B cell (primary cell): ENCODE results near the gene COQ2. TPM values are rescaled to one million over a fixed set of nuclear protein-coding genes. Genes with fewer than 3 reads are reported as not detected.

Experiments
- ATAC-seq: fragments of 200-7000 bp; cut with Tn5 transposase; one replicate; pipeline ENCODE4 v1.10.0; 2021; ENCODE audit warnings: low read depth, mild to moderate bottlenecking, moderate number of reproducible peaks, moderate library complexity
- CTCF ChIA-PET: fragments of 350-600 bp; sonication (Branson Sonifier 250); formaldehyde crosslinking; loops from one replicate; lab custom pipeline; 2021; ENCODE audit warnings: antibody characterized with exemption, inconsistent platforms; lab: Charles Lee
- POLR2A ChIA-PET: fragments of 350-600 bp; sonication (Branson Sonifier 250); formaldehyde crosslinking; loops from one replicate; lab custom pipeline; 2021; ENCODE audit warnings: antibody characterized with exemption; lab: Charles Lee
- DNase-seq: peaks from one replicate; pipeline ENCODE4 v3.0.0; 2013
- H2AFZ ChIP-seq: 2 replicates; pipeline ENCODE4 v1.6.1; 2012; ENCODE audit warnings: mild to moderate bottlenecking, low read depth, low read length; ENCODE audit not compliant: insufficient read depth, poor library complexity, severe bottlenecking
- H3K27ac ChIP-seq, 2 donors: 1 replicate in 1 of 2; 2 replicates in 1 of 2; pipeline ENCODE4 v1.5.1; 2012 to 2013; ENCODE audit warnings: low read length in 2 of 2, mild to moderate bottlenecking in 2 of 2, moderate library complexity in 1 of 2
- H3K27me3 ChIP-seq, 4 experiments: fragments of 200-600 bp in 1 of 4; sonication (generic) in 1 of 4; replicated peaks in 1 of 4; 1 replicate in 2 of 4; 2 replicates in 2 of 4; pipeline versions ENCODE4 v1.6.1 to v1.7.0; 2013 to 2016; ENCODE audit warnings: low read length in 3 of 4, mild to moderate bottlenecking in 2 of 4, mixed read lengths in 1 of 4, moderate library complexity in 1 of 4; ENCODE audit not compliant: insufficient read depth in 4 of 4, control insufficient read depth in 3 of 4; ENCODE audit errors: control extremely low read depth in 1 of 4
- H3K36me3 ChIP-seq, 2 experiments: replicated peaks in 1 of 2; 1 replicate in 1 of 2; 2 replicates in 1 of 2; pipeline versions ENCODE4 v1.6.1 to v1.7.1; 2013; ENCODE audit warnings: low read length in 1 of 2; ENCODE audit not compliant: insufficient read depth in 2 of 2, control insufficient read depth in 1 of 2; ENCODE audit errors: control extremely low read depth in 1 of 2, extremely low read depth in 1 of 2
- H3K4me1 ChIP-seq, 2 donors: fragments of 200-600 bp in 1 of 2; sonication (generic) in 1 of 2; 1 replicate in 1 of 2; 2 replicates in 1 of 2; pipeline versions ENCODE4 v1.5.1 to v1.6.1; 2013 to 2017; ENCODE audit warnings: low read length in 2 of 2; ENCODE audit not compliant: control insufficient read depth in 2 of 2, insufficient read depth in 2 of 2
- H3K4me2 ChIP-seq: replicated peaks from 2 replicates; pipeline ENCODE3; 2012; ENCODE audit warnings: mild to moderate bottlenecking, low read depth, low read length; ENCODE audit not compliant: poor library complexity, severe bottlenecking
- H3K4me3 ChIP-seq, 5 experiments: fragments of 200-600 bp in 1 of 5; sonication (generic) in 1 of 5; 1 replicate in 3 of 5; 2 replicates in 2 of 5; pipeline versions ENCODE4 v1.5.1 to v1.7.0; 2011 to 2016; ENCODE audit warnings: low read length in 4 of 5, mild to moderate bottlenecking in 4 of 5, low read depth in 2 of 5, control low read depth in 1 of 5, moderate library complexity in 1 of 5; ENCODE audit not compliant: insufficient read depth in 1 of 5; ENCODE audit errors: control extremely low read depth in 1 of 5, extremely low read depth in 1 of 5
- H3K79me2 ChIP-seq: fragments of 200-600 bp; sonication (generic); one replicate; pipeline ENCODE4 v1.6.0; 2016; ENCODE audit warnings: low read length; ENCODE audit not compliant: control insufficient read depth, insufficient read depth
- H3K9ac ChIP-seq: fragments of 200-600 bp; sonication (generic); 2 replicates; pipeline ENCODE4 v1.6.1; 2017; ENCODE audit warnings: mild to moderate bottlenecking, low read length, moderate library complexity
- H3K9me3 ChIP-seq, 3 donors: one replicate each; pipeline versions ENCODE4 v1.6.1 to v1.7.1; 2013; ENCODE audit warnings: low read length in 2 of 3; ENCODE audit not compliant: control insufficient read depth in 2 of 3, insufficient read depth in 1 of 3; ENCODE audit errors: control extremely low read depth in 1 of 3
- H4K20me1 ChIP-seq: 2 replicates; pipeline ENCODE4 v1.6.0; 2012; ENCODE audit warnings: mild to moderate bottlenecking, low read length; ENCODE audit not compliant: insufficient read depth, control insufficient read depth, poor library complexity, severe bottlenecking
- H3K27ac Mint-ChIP-seq: one replicate; pipeline ENCODE4 v1.8.0; 2021; ENCODE audit warnings: mixed read lengths
- H3K27me3 Mint-ChIP-seq: one replicate; pipeline ENCODE4 v1.8.0; 2021; ENCODE audit warnings: mixed read lengths
- H3K4me1 Mint-ChIP-seq: one replicate; pipeline ENCODE4 v1.8.0; 2021; ENCODE audit warnings: mixed read lengths
- H3K4me3 Mint-ChIP-seq: one replicate; pipeline ENCODE4 v1.8.0; 2021; ENCODE audit warnings: mixed read lengths
- H3K9me3 Mint-ChIP-seq: one replicate; pipeline ENCODE4 v1.8.0; 2022; ENCODE audit warnings: mixed read lengths; ENCODE audit not compliant: insufficient read depth
- EZH2 ChIP-seq: IDR thresholded peaks from 2 replicates; pipeline ENCODE4 v1.6.1; 2012; ENCODE audit warnings: borderline replicate concordance, low read depth, mild to moderate bottlenecking, moderate library complexity, low read length; ENCODE audit not compliant: insufficient read depth, poor library complexity, severe bottlenecking
- WGBS: methylation state at CpG from one replicate; pipeline ENCODE4 v1.1.5; 2013; ENCODE audit warnings: missing lambda C conversion rate; ENCODE audit not compliant: insufficient coverage; 5-methylcytosine and 5-hydroxymethylcytosine counted together
- intact Hi-C: fragments of 100-400 bp; cut with micrococcal nuclease; formaldehyde crosslinking; loops from one replicate; pipeline ENCODE4 v1.10.0; 2022
- polyA plus RNA-seq: library from polyadenylated mRNA; depleted of rRNA; stranded (reverse); fragments of >200 nt; gene quantifications from 2 replicates; pipeline ENCODE4 v1.2.3, GENCODE V29; 2012
- total RNA-seq, 2 donors: library from RNA; stranded (reverse); fragments of 120-200 nt in 1 of 2; gene quantifications; 1 replicate in 1 of 2; 2 replicates in 1 of 2; pipeline versions ENCODE4 v1.2.3 to v1.2.4, GENCODE V29; 2013 to 2022
- TF ChIP-seq, protein P1 (sequence below): fragments of 200-600 bp; IDR thresholded peaks from one replicate; pipeline ENCODE4 v1.8.0; 2022; ENCODE audit warnings: antibody characterized with exemption, mild to moderate bottlenecking

The COQ2 gene
- total and polyA plus RNA-seq, 2 donors (not counting 1 experiment from before 2014, with no cell fraction given): 8.1 to 27.9 TPM

DNA sequence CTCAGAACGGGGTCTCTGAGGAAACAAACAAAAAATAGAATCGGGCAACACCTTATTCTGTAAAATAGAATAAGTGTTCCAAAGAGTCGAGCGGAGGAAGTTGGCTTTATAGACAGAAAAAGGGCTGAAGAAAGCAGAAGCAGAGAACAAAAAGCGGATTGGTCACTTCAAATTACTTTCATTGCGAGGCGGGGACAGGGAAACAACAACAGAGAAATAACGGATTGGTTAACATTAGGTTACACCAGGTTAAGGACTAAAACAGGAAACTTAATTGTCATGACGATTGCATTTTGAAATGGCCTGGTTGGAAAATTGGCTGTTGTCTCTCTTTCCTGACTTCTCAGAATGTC lies 433 bp upstream of the COQ2 start:
- H3K27ac Mint-ChIP-seq: peak overlapping the region; percentile 99
- TF ChIP-seq EZH2: no peak
- TF ChIP-seq, protein P1, sequence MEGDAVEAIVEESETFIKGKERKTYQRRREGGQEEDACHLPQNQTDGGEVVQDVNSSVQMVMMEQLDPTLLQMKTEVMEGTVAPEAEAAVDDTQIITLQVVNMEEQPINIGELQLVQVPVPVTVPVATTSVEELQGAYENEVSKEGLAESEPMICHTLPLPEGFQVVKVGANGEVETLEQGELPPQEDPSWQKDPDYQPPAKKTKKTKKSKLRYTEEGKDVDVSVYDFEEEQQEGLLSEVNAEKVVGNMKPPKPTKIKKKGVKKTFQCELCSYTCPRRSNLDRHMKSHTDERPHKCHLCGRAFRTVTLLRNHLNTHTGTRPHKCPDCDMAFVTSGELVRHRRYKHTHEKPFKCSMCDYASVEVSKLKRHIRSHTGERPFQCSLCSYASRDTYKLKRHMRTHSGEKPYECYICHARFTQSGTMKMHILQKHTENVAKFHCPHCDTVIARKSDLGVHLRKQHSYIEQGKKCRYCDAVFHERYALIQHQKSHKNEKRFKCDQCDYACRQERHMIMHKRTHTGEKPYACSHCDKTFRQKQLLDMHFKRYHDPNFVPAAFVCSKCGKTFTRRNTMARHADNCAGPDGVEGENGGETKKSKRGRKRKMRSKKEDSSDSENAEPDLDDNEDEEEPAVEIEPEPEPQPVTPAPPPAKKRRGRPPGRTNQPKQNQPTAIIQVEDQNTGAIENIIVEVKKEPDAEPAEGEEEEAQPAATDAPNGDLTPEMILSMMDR: no peak
- no peaks in the 10 kb centered on the region for H3K9me3 Mint-ChIP-seq
- peak overlapping the region; percentile 60 to 98 (median 77) for H3K4me3 ChIP-seq
- DNase-seq (peak; percentile 74), ATAC-seq (peak; percentile 14)
- peaks cover 32% of the 10 kb centered on the region for H3K79me2 ChIP-seq
- H3K4me3 Mint-ChIP-seq: peak overlapping the region; percentile 99
- H3K27ac ChIP-seq: peak overlapping the region; percentile 76 to 95
- no peaks in the 10 kb centered on the region for H3K27me3 Mint-ChIP-seq
- peak overlapping the region; percentile 93 for H3K4me2 ChIP-seq
- H3K9ac ChIP-seq: peak overlapping the region; percentile 92
- WGBS: 0% methylated on average over 5 of the region's 9 CpGs
- no peaks in the 10 kb centered on the region for H4K20me1 ChIP-seq
- POLR2A ChIA-PET: interaction anchor here (0.8 to 1.7 kb wide), 5 partner anchors 24 to 214 kb away, joined by 3 to 7 read pairs (median 5); partner anchors contain the start of genes HELQ, HPSE and MRPS18C
- peak overlapping the region; percentile 82 for H2AFZ ChIP-seq
- peaks cover 38% of the 10 kb centered on the region for H3K4me1 Mint-ChIP-seq
- no peaks in the 10 kb centered on the region for H3K27me3 ChIP-seq
- H3K9me3 ChIP-seq: peaks cover 0 to 4% (median 0%) of the 10 kb centered on the region in 3 donors
- peaks cover 18 to 19% of the 10 kb centered on the region in 2 donors for H3K4me1 ChIP-seq
- H3K36me3 ChIP-seq: no peaks in the 10 kb centered on the region
- CTCF ChIA-PET: interaction anchor here (0.8 to 7.0 kb wide), 15 partner anchors 24 to 385 kb away, joined by 3 to 139 read pairs (median 5); no protein-coding TSS in a partner anchor
- intact Hi-C loops: loop anchor here (1.0 kb wide), 1 partner anchor 200 kb away; the partner anchor contains the start of gene ABRAXAS1

DNA sequence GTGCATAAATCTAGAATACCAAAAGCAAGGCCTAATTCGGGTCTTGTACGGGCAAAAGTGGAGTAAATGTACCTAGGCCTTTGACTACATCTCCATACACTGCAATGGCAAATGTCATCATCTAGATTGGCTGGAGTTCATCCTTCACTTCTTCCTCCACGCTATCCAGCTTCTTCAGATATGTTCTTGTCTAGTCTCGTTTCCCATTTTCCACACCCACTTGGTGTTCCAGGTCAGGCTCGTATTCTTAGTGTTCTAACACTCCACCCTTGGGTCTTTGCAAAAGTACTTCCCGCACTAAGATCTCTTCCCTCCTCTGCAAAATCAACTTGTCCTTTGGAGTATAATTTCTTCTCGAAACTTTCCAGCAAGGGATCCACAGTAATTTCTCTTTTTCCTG lies 1.4 kb downstream of the COQ2 start:
- Histone ChIP-seq H3K79me2 (peaks cover 41% of the 10 kb centered on the region), H3K36me3 (peaks cover 2 to 7% of the 10 kb centered on the region in 2 experiments), H3K9me3 (no peaks in the 10 kb centered on the region), H2AFZ (no peak overlapping the region), H3K9ac (no peak overlapping the region), H4K20me1 (no peaks in the 10 kb centered on the region), H3K27me3 (no peaks in the 10 kb centered on the region), H3K27ac (no peak overlapping the region), H3K4me1 (peaks cover 18 to 19% of the 10 kb centered on the region in 2 donors), H3K4me3 (no peak overlapping the region), H3K4me2 (no peak overlapping the region)
- Mint-ChIP-seq H3K4me1 (peaks cover 40% of the 10 kb centered on the region), H3K4me3 (peak overlapping the region; percentile 99), H3K27ac (peak overlapping the region; percentile 4), H3K27me3 (no peaks in the 10 kb centered on the region), H3K9me3 (no peaks in the 10 kb centered on the region)
- 100% methylated on average over 5 of the region's 7 CpGs for WGBS
- ChIA-PET CTCF (interaction anchor here (0.9 to 7.0 kb wide), 19 partner anchors 9 to 383 kb away, joined by 3 to 139 read pairs (median 4); partner anchors contain the start of genes COPS4, PLAC8 and THAP9), POLR2A (interaction anchor here (1.1 kb wide), 1 partner anchor 274 kb away, joined by 3 read pairs; no protein-coding TSS in a partner anchor)
- DNase-seq: no peak
- TF ChIP-seq, protein P1: no peak
- TF ChIP-seq EZH2: no peak
- intact Hi-C loops: loop anchor here (2.0 to 5.0 kb wide), 2 partner anchors 49 to 820 kb away; partner anchors contain the start of gene HPSE
- no peak for ATAC-seq
